HG03066 (cell line): ENCODE data around the gene SERPINB1.

Experiments used
- ATAC-seq: cut with Tn5 transposase; IDR thresholded peaks from one replicate; pipeline ENCODE4 v1.9.1; 2021; ENCODE audit warnings: low read depth; ENCODE audit not compliant: unreplicated experiment

SERPINB1 gene

DNA sequence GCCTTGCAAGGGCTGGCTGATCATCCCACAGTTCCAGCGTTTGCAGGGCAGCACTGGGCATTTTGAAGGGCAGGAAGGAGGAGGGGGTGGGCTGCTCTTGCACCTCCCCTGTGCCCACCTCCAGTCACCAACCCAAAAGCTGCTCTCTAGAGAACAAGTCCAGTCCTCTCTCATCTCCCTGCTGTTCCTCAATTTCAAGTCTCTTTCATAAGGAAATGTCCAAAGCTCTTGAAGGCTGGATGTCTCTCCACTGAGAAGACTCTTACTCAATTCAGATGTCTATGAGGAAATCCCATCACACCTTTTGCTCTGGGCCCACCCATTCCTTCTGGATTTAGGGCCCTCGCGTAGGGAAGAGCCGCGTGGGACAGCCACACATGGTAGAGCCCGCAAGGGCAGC lies 44.8 kb downstream of the SERPINB1 start:
- no peak for ATAC-seq

DNA sequence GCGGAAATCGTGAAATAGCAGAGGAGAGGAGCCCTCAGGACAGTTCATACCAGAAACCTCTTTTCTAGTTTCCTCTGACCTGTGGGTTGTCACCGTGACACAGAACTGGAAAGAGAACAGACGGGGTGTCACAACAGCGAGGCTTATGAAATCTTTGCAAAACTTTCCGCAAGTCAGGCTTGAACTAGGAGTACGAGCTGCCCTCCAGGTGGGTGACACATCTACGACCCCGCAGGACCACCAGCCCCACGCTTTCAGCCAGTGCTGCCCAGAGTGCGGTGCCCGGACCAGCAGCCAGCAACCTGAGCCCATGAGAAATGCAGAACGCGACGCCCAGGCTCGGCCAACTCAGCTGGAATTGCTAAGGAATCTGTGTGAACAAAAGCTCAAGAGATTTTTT lies 45.7 kb downstream of the SERPINB1 start:
- no peak for ATAC-seq

DNA sequence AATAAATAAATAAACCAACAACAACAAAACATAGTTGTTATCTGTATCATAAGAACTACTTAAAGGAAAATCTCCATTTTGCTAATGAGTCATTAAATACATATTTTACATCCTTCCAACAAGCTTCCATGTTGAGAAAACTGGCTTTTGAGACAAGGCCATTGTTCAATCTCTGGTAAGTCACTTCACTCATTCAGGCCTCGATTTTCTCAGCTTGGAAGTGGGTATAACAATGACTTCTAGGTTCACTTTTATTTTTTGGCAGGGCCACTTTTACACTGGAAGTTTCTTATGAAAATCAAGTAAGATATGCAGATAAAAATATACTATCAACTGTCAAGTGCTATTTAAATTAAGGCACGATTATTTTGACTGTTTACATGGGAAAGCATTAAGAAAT lies 46.5 kb downstream of the SERPINB1 start:
- no peak for ATAC-seq

DNA sequence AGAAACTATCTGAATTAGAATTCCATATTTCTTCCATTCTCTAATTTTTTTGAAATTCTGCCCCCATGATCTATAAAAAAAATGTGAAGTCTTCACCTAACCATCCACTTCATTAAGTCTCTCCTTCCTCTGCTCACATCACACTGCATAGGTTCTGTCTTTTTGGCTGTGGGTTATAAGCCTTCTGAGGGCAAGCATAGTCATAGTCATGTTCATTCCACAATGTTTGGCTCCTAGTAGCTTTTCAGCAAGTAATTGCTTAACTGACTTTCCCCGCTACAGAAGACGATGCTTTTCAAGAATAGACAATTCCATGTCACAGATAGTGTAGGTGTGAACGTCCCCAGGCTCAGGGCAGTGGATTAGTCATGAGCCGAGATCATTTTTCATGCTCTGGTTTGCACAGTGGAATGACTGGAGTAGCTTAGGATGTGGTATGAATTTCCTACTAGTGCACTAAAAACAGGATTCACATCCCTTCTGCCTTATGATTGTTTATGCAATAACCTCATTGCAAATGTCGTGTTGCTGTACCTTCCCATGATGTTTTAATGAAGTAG lies 47.4 kb downstream of the SERPINB1 start:
- ATAC-seq, result no peak

DNA sequence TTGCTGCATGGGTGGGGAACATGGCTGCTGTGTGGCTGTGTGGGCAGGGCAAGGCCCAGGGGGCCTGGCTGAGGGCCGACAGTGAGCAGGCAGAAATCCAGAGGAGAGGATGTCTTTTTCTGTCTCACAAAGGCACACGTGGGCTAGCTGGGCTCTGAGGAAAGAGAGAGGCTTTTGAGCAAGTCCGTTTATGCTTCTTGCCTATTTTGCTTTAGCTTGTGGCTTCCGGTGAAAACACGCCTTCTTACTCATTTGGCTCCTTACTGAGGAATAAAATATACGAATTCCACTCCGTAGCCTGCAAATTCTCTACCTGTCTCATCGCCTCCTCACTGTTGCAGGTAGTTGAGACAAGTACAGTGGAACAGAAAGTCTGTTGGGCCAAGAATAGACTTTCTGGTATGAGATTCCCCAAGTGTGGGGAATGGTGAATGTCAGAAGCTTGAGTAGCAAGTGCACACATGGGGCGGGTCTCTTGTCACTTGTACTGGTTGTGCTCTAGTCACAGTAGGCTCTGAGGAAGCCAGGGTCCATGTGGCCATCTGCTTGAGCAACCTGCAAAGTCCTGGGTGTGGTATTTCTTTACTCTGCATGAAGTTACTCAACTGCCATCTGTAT lies 48.0 kb downstream of the SERPINB1 start:
- ATAC-seq, result no peak

DNA sequence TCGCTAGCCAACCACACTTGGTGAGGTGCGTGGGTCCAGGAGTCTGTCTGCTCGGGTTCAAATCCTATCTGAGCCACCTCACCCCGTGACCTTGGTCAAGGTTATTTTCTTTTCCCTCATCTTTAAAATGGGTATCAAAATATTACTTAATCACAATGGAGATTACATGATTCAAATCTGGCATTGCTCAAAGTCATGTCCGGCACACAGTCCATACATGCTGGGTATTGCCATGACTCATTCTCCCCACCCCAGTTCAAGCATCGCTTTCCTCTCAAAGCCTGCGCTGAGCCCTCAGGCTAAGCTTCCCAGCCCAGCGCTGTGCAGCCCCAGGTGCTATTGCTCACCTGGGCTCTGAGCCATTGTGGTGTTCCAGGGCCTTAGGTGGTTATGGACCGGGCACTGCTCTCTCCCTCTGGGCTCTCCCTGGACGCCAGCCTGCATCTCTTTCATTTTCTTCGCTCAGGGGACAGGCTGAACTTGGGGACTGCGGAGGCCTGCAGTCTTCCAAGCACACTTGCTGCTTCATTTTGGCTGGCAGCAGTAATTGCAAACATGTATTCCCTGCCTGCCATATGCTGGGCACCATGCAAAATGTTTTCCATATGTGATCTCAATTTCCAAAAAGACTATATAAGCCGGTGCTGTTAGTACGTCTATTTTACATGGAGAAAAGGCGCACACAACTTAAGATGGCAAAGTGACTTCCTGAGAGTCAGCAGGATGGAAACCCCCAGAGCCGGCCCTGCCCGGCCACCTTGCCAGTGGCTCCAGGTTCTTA lies 49.1 kb downstream of the SERPINB1 start:
- ATAC-seq, result no peak

DNA sequence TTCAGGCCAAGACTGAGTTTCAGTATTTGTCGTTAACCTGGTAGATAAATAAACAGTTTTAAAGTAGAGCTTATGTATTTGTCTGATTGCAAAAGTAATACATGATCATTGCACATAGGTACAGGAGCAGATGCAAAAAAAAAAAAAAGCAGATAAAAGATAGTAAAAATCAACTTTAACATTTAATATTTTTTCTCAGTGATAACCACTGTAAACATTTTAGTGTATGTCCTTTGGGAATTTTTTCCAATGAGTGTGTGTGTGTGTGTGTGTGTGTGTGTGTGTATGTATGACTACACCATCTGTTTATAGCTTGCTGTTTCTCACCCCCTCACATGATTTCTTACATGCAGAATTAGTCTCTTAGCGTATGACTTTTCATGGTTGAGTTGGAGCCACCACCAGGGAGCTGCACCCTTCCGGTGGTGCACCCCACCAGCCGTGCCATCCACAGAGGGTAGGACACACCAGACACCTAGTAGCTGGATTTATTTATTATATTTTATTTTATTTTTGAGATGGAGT lies 50.2 kb downstream of the SERPINB1 start:
- ATAC-seq, result no peak

DNA sequence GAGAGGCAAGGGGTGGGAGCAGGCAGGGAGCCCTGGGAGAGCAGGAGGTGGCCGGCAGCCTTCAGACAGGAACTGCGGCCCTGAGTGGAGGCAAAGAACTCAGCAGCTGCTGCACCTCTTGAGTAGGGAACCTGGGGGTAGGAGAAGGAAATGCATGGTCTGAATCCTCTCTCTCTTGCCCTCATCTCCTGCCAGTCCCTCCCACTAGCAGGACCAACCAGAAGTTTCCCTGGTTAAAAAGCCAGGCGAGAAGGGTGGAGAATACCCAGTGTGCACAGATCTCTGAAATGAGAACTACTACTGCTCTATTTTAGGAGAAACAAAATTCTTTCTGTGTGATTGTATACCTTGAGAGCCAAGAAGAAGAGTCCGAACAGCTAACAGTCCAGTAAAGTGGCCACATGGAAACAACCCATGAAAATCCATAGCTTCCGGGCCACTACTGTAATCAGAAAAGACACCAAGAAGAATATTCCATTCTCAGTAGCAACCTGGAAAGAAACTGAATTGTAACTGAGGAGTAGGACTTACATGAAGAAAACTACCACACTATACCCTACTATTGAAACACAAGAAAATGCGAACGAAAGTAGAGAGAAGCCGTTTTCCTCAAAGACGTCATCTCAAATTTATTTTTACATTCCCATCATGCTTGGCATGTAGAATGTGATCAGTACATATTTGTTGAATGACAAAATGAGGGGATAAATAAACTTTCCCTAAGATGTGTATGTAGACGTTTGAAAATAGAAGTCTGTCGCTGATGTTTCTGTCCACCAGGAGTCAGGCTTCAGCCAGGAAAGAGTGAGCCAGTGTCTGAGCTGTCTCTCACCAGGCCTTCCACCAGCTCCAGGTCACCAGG lies 50.8 kb downstream of the SERPINB1 start:
- peak; percentile 73 for ATAC-seq

DNA sequence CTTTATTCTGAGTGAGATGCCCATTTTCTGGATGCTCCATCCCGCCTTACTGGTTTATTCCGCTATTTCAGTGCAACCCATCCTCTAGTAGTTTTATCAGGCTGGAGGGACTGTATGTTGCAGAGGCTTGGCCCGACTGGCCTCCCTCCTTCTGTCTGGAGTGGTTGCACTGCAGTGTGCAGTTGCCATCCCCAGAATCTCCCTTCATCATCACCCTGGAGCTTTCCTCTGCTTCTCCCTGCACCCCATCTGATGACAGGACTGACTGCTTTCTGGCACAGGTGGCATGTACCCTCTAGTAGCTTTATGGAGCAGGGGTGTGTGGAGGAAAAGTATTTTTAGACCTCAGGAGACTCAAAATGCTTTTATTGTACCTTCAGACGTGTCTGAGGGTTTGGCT lies 55.4 kb downstream of the SERPINB1 start:
- no peak for ATAC-seq

DNA sequence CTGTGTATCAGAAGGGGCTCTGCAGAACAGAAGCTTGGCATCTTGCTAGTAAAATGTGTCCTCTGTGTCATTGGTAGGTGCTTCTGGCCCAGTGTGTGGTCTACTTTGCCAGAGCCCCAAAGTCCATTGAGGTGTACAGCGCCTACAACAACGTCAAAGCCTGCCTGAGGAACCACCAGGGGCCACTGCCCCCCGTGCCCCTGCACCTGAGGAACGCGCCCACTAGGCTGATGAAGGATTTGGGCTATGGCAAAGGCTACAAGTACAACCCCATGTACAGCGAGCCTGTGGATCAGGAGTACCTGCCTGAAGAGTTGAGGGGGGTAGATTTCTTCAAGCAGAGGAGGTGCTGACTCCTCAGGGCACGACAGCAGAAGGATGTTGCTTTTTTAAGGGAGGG lies 56.7 kb downstream of the SERPINB1 start:
- ATAC-seq, result no peak

DNA sequence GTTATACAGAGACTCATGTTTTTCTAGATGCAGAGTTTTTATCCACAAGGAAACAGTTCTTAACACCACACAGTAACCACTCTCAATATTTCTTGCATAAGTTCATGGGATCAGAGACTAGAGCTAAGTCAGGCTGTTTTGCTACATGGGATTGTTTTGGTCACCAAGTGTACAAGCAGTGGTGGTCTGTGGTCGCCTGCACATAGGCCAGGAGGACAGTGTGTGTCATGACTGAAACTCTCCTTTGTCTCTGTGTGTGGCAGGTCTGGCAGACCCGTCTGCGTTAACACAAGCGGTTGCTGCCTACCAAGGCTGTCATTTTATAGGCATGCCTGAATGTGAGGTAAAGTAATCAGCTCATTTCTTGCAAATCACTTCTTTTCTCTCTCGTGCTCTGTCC lies 57.6 kb downstream of the SERPINB1 start:
- no peak for ATAC-seq

DNA sequence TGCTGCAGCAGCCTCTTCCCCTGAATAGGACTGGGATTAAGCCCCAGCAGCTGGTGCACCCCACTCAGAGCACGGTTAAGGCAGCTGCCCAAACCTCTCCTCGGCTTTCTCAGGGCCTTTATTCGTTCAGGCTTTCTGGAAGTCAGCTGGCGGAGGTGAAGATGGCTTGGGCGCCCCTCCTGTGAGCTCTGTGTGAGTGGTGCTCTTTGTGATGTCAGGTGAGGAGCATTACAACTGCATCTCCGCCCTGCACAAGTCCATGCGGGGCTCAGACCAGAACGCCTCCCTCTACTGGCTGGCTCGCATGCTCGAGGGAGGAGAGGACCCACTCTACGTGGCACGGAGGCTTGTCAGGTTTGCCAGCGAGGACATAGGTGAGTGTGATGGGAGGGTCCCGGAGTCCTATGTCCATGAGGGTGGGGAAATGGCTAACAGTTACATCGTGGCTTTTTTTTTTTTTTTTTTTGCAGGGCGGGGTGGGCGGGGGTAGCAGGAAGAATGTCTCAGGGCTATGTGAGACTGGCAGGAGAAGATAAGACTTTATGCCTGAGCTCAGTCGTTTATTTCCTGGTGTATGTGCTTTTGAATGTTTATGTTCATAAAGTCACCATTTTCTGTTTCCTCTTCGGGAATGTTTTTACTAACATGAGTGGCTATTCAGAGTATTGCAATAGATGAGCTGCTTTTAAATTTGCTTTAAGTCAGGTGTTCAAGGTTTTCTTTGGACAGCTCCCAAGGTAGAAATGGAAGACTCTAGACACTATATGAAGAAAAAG lies 58.3 kb downstream of the SERPINB1 start:
- ATAC-seq, result no peak

DNA sequence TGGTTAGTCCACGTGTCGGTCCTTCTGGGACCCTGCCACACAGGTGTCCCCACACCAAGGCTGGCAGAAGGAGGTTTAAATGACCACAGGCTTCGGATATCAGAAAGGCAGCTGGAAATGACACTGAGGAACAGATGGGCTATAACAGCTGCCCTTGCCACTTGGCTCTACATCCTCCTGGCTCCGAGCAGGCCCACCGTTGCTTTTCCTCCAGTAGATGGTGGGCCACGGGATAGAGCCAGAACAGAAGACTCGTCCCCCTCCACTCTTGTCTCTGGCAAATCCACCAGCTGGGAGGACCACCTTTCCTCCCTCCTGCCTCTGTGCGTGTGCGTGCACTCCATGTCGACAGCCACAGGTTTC lies 58.9 kb downstream of the SERPINB1 start:
- ATAC-seq, result no peak

DNA sequence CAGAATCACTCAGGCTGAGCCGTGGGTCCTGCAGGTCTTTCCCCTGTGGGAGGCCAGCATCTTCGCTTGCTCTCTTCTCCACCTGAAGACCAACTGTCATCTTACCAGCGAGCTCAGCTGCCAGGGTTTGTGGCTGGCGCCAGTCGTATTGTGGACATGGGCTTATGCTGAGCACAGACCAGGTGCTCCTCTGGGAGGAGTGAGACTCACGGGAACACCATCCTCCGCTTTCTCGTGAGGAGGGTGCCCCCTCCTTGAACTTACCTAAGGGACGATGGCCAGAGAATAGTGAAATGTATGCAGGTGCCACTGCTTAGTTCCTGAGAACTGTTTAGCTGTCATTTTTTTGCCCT lies 59.3 kb downstream of the SERPINB1 start:
- no peak for ATAC-seq
